Effector CD8-positive, alpha-beta T cell (primary cell): ENCODE data around the gene CHST11.
"Not testable (repeated sequence)": the region's sequence is repeated elsewhere in the genome, so short reads cannot be mapped to it uniquely, and the experiment has no call there.

Source experiments
- DNase-seq: peaks from one replicate; lab custom pipeline; 2025; lab: John Stamatoyannopoulos, UW

The CHST11 gene

GRCh38 chr12:104738776-104739642 lies 282.3 kb downstream of the CHST11 start:
- no peak for DNase-seq

GRCh38 chr12:104740668-104741067 lies 283.9 kb downstream of the CHST11 start:
- DNase-seq = no peak

GRCh38 chr12:104741077-104741476 lies 284.3 kb downstream of the CHST11 start:
- no peak for DNase-seq

- no peak for DNase-seq
These were observed 285.0 kb downstream of the CHST11 start for GRCh38 chr12:104741497-104742367.

GRCh38 chr12:104742551-104743201 lies 285.9 kb downstream of the CHST11 start:
- no peak for DNase-seq

- no peak for DNase-seq
These were observed 286.4 kb downstream of the CHST11 start for GRCh38 chr12:104743202-104743580.

GRCh38 chr12:104743753-104744548 lies 287.2 kb downstream of the CHST11 start:
- not testable (repeated sequence) for DNase-seq

GRCh38 chr12:104746467-104747088 lies 289.8 kb downstream of the CHST11 start:
- DNase-seq = no peak

- DNase-seq = no peak
These were observed 290.6 kb downstream of the CHST11 start for GRCh38 chr12:104747330-104747729.

GRCh38 chr12:104747955-104748354 lies 291.2 kb downstream of the CHST11 start:
- DNase-seq = no peak

GRCh38 chr12:104748356-104748755 lies 291.6 kb downstream of the CHST11 start:
- no peak for DNase-seq

- DNase-seq = no peak
These were observed 292.0 kb downstream of the CHST11 start for GRCh38 chr12:104748790-104749189.

GRCh38 chr12:104749545-104749944 lies 292.8 kb downstream of the CHST11 start:
- no peak for DNase-seq

- no peak for DNase-seq
These were observed 293.3 kb downstream of the CHST11 start for GRCh38 chr12:104750061-104750460.

- no peak for DNase-seq
These were observed 294.4 kb downstream of the CHST11 start for GRCh38 chr12:104751120-104751519.

GRCh38 chr12:104751594-104751993 lies 294.8 kb downstream of the CHST11 start:
- DNase-seq = no peak

GRCh38 chr12:104752016-104752415 lies 295.3 kb downstream of the CHST11 start:
- DNase-seq = no peak

- DNase-seq = no peak
These were observed 296.1 kb downstream of the CHST11 start for GRCh38 chr12:104752881-104753280.

GRCh38 chr12:104756901-104757300 lies 300.2 kb downstream of the CHST11 start:
- DNase-seq = no peak

- DNase-seq = no peak
These were observed 302.0 kb downstream of the CHST11 start for GRCh38 chr12:104758771-104759170.

- no peak for DNase-seq
These were observed 304.3 kb downstream of the CHST11 start for GRCh38 chr12:104761091-104761490.
